SU-DHL-6 (cell line): ENCODE data around the gene JCAD.

ENCODE experiments used
- CTCF ChIP-seq: fragments of 200-600 bp; sonication (generic); IDR thresholded peaks from one replicate; pipeline ENCODE4 v1.5.1; 2017; ENCODE audit warnings: antibody characterized with exemption, mild to moderate bottlenecking, low read length, moderate library complexity; ENCODE audit not compliant: insufficient read depth, poor library complexity, severe bottlenecking
- EZH2phosphoT487 ChIP-seq: fragments of 200-600 bp; sonication (generic), shearing (Covaris generic); conservative IDR thresholded peaks from 2 replicates; pipeline ENCODE4 v1.6.1; 2018; ENCODE audit warnings: mild to moderate bottlenecking, antibody characterized with exemption, low read length, moderate library complexity, mixed read lengths

GRCh38 chr10:29981510-29981909, 77.9 kb downstream of the JCAD start:
- no peak for TF ChIP-seq CTCF
- no peak for TF ChIP-seq EZH2phosphoT487
